ENCODE measurements around the gene SUCO. TPM values are rescaled to one million over a fixed set of nuclear protein-coding genes. Genes with fewer than 3 reads are reported as not detected.

The SUCO gene
- polyA plus RNA-seq, 1 donor = 36.1 TPM

- DNase-seq (ENCODE audit: low read depth) = no peak
Observed at GRCh38 chr1:172515436-172515835, 17.5 kb upstream of the SUCO start.

GRCh38 chr1:172515927-172516326 is 17.0 kb upstream of the SUCO start:
- no peak for DNase-seq (ENCODE audit: low read depth)

- DNase-seq (ENCODE audit: low read depth) = no peak
Observed at GRCh38 chr1:172517081-172517480, 15.9 kb upstream of the SUCO start.

- no peak for DNase-seq (ENCODE audit: low read depth)
Observed at GRCh38 chr1:172517545-172517944, 15.4 kb upstream of the SUCO start.

GRCh38 chr1:172529304-172529703 is 3.6 kb upstream of the SUCO start:
- DNase-seq (ENCODE audit: low read depth) = no peak

GRCh38 chr1:172530000-172530399 is 3.0 kb upstream of the SUCO start:
- DNase-seq (ENCODE audit: low read depth) = no peak

- DNase-seq (ENCODE audit: low read depth) = no peak
Observed at GRCh38 chr1:172531412-172532182, 1.4 kb upstream of the SUCO start.

- peak; percentile 98 for DNase-seq (ENCODE audit: low read depth)
Observed at GRCh38 chr1:172532183-172532699, 709 bp upstream of the SUCO start.

- DNase-seq (ENCODE audit: low read depth) = peak; percentile 24
Observed at GRCh38 chr1:172533513-172534151, 682 bp downstream of the SUCO start.

- no peak for DNase-seq (ENCODE audit: low read depth)
Observed at GRCh38 chr1:172536256-172536655, 3.3 kb downstream of the SUCO start.

- DNase-seq (ENCODE audit: low read depth) = no peak
Observed at GRCh38 chr1:172537366-172537765, 4.4 kb downstream of the SUCO start.

- DNase-seq (ENCODE audit: low read depth) = no peak
Observed at GRCh38 chr1:172537827-172538391, 5.0 kb downstream of the SUCO start.

- DNase-seq (ENCODE audit: low read depth) = no peak
Observed at GRCh38 chr1:172540635-172541034, 7.7 kb downstream of the SUCO start.

GRCh38 chr1:172544481-172545104 is 11.6 kb downstream of the SUCO start:
- no peak for DNase-seq (ENCODE audit: low read depth)

GRCh38 chr1:172545396-172546004 is 12.6 kb downstream of the SUCO start:
- DNase-seq (ENCODE audit: low read depth) = no peak

- no peak for DNase-seq (ENCODE audit: low read depth)
Observed at GRCh38 chr1:172547071-172547470, 14.1 kb downstream of the SUCO start.

GRCh38 chr1:172549621-172550280 is 16.8 kb downstream of the SUCO start:
- DNase-seq (ENCODE audit: low read depth) = no peak

GRCh38 chr1:172551279-172551678 is 18.3 kb downstream of the SUCO start:
- no peak for DNase-seq (ENCODE audit: low read depth)

- no peak for DNase-seq (ENCODE audit: low read depth)
Observed at GRCh38 chr1:172554915-172555314, 22.0 kb downstream of the SUCO start.

GRCh38 chr1:172556461-172556860 is 23.5 kb downstream of the SUCO start:
- DNase-seq (ENCODE audit: low read depth) = no peak

- no peak for DNase-seq (ENCODE audit: low read depth)
Observed at GRCh38 chr1:172557270-172557669, 24.3 kb downstream of the SUCO start.
